OCI-LY7 (cell line): ENCODE measurements around the gene POC1A.

Experiments
- EZH2phosphoT487 ChIP-seq: fragments of 200-600 bp; sonication (generic); IDR thresholded peaks from 2 replicates; pipeline ENCODE4 v1.6.1; 2018; ENCODE audit warnings: low read depth, borderline replicate concordance, mild to moderate bottlenecking, mixed run types, antibody characterized with exemption, low read length, moderate library complexity, mixed read lengths
- TF ChIP-seq, protein P1 (sequence below): fragments of 200-600 bp; sonication (generic); conservative IDR thresholded peaks from 2 replicates; pipeline ENCODE4 v1.5.1; 2014; ENCODE audit warnings: mild to moderate bottlenecking, antibody characterized with exemption, low read length, moderate library complexity, mixed read lengths

DNA sequence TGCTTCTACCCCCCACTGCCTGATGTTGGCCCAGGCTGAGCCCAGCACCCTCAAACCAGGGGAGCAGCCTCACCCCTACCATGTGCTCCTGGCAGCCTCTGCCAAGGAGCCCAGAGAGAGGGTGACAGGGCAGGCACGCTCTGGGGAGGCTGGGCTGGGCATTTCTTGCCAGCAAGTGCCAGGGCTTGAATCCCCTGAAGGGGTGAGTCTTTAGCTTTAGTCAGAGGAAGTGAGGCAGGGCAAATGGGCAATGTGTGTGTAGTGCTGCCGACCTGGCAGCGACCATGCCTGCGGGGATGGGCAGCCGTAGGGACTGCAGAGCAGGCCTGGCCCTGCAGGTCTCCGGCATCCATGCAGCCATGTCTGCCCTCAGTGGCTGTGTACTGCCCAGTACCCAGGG, 116.0 kb downstream of the POC1A start:
- TF ChIP-seq, protein P1, sequence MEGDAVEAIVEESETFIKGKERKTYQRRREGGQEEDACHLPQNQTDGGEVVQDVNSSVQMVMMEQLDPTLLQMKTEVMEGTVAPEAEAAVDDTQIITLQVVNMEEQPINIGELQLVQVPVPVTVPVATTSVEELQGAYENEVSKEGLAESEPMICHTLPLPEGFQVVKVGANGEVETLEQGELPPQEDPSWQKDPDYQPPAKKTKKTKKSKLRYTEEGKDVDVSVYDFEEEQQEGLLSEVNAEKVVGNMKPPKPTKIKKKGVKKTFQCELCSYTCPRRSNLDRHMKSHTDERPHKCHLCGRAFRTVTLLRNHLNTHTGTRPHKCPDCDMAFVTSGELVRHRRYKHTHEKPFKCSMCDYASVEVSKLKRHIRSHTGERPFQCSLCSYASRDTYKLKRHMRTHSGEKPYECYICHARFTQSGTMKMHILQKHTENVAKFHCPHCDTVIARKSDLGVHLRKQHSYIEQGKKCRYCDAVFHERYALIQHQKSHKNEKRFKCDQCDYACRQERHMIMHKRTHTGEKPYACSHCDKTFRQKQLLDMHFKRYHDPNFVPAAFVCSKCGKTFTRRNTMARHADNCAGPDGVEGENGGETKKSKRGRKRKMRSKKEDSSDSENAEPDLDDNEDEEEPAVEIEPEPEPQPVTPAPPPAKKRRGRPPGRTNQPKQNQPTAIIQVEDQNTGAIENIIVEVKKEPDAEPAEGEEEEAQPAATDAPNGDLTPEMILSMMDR, result no peak
- TF ChIP-seq EZH2phosphoT487, result no peak
